Activated CD4-positive, alpha-beta T cell treated with anti-CD3 and anti-CD28 coated beads, Interleukin-2, amount 10 ng/mL, durations not matched to agents 24 days and 14 days (primary cell): ENCODE data around the gene CDH4. TPM values are rescaled to one million over a fixed set of nuclear protein-coding genes. Genes with fewer than 3 reads are reported as not detected.

ENCODE experiments used
- DNase-seq: peaks from one replicate; pipeline ENCODE4 v3.0.0; 2022
- H3K27ac Mint-ChIP-seq: one replicate; pipeline ENCODE4 v1.8.0; 2022; ENCODE audit warnings: mild to moderate bottlenecking, mixed read lengths
- H3K27me3 Mint-ChIP-seq: one replicate; pipeline ENCODE4 v1.8.0; 2022; ENCODE audit warnings: mixed read lengths
- H3K36me3 Mint-ChIP-seq: one replicate; pipeline ENCODE4 v1.8.0; 2022; ENCODE audit warnings: low read depth, mild to moderate bottlenecking, mixed read lengths
- H3K4me1 Mint-ChIP-seq: one replicate; pipeline ENCODE4 v1.8.0; 2021; ENCODE audit warnings: mixed read lengths
- H3K4me3 Mint-ChIP-seq: one replicate; pipeline ENCODE4 v1.8.0; 2022; ENCODE audit warnings: mild to moderate bottlenecking, moderate library complexity, mixed read lengths
- H3K9me3 Mint-ChIP-seq: one replicate; pipeline ENCODE4 v1.8.0; 2021; ENCODE audit warnings: mixed read lengths
- intact Hi-C: fragments of 100-400 bp; cut with micrococcal nuclease; formaldehyde crosslinking; loops from one replicate; pipeline ENCODE4 v1.15.1; 2023
- total RNA-seq: library from RNA; stranded (reverse); gene quantifications from 2 replicates; pipeline ENCODE4 v1.2.3, GENCODE V29; 2022

Gene CDH4
- total RNA-seq, 1 donor from 2014 or later: not detected

- Mint-ChIP-seq H3K27ac (no peak overlapping the region), H3K36me3 (no peaks in the 10 kb centered on the region), H3K9me3 (no peaks in the 10 kb centered on the region), H3K4me3 (no peak overlapping the region), H3K4me1 (no peaks in the 10 kb centered on the region), H3K27me3 (no peaks in the 10 kb centered on the region)
- intact Hi-C loops: no loop called here
- no peak for DNase-seq
Observed at GRCh38 chr20:61573415-61574305, 321.6 kb downstream of the CDH4 start.

GRCh38 chr20:61575151-61575937 lies 323.3 kb downstream of the CDH4 start:
- no peak overlapping the region for H3K4me3 Mint-ChIP-seq
- H3K27ac Mint-ChIP-seq: no peak overlapping the region
- no peaks in the 10 kb centered on the region for H3K27me3 Mint-ChIP-seq
- H3K4me1 Mint-ChIP-seq: no peaks in the 10 kb centered on the region
- intact Hi-C loops: no loop called here
- DNase-seq: no peak
- H3K9me3 Mint-ChIP-seq: no peaks in the 10 kb centered on the region
- no peaks in the 10 kb centered on the region for H3K36me3 Mint-ChIP-seq

GRCh38 chr20:61576372-61576771 lies 324.3 kb downstream of the CDH4 start:
- no peaks in the 10 kb centered on the region for H3K9me3 Mint-ChIP-seq
- H3K4me1 Mint-ChIP-seq: no peaks in the 10 kb centered on the region
- H3K27ac Mint-ChIP-seq: no peak overlapping the region
- no peak for DNase-seq
- intact Hi-C loops: no loop called here
- no peak overlapping the region for H3K4me3 Mint-ChIP-seq
- H3K27me3 Mint-ChIP-seq: no peaks in the 10 kb centered on the region
- H3K36me3 Mint-ChIP-seq: no peaks in the 10 kb centered on the region

- no peak for DNase-seq
- H3K36me3 Mint-ChIP-seq: no peaks in the 10 kb centered on the region
- no peak overlapping the region for H3K27ac Mint-ChIP-seq
- no peaks in the 10 kb centered on the region for H3K27me3 Mint-ChIP-seq
- H3K4me1 Mint-ChIP-seq: no peaks in the 10 kb centered on the region
- H3K9me3 Mint-ChIP-seq: no peaks in the 10 kb centered on the region
- intact Hi-C loops: no loop called here
- H3K4me3 Mint-ChIP-seq: no peak overlapping the region
Observed at GRCh38 chr20:61577065-61577464, 325.0 kb downstream of the CDH4 start.

- no peaks in the 10 kb centered on the region for H3K4me1 Mint-ChIP-seq
- H3K9me3 Mint-ChIP-seq: no peaks in the 10 kb centered on the region
- H3K27me3 Mint-ChIP-seq: no peaks in the 10 kb centered on the region
- no peak overlapping the region for H3K4me3 Mint-ChIP-seq
- DNase-seq: no peak
- H3K27ac Mint-ChIP-seq: no peak overlapping the region
- no peaks in the 10 kb centered on the region for H3K36me3 Mint-ChIP-seq
- intact Hi-C loops: no loop called here
Observed at GRCh38 chr20:61579908-61580307, 327.8 kb downstream of the CDH4 start.

- Mint-ChIP-seq H3K4me1 (no peaks in the 10 kb centered on the region), H3K9me3 (no peaks in the 10 kb centered on the region), H3K36me3 (no peaks in the 10 kb centered on the region), H3K27ac (no peak overlapping the region), H3K4me3 (no peak overlapping the region), H3K27me3 (no peaks in the 10 kb centered on the region)
- intact Hi-C loops: no loop called here
- no peak for DNase-seq
Observed at GRCh38 chr20:61580958-61581824, 329.1 kb downstream of the CDH4 start.

GRCh38 chr20:61581825-61582188 lies 329.7 kb downstream of the CDH4 start:
- no peaks in the 10 kb centered on the region for H3K36me3 Mint-ChIP-seq
- H3K9me3 Mint-ChIP-seq: no peaks in the 10 kb centered on the region
- no peak overlapping the region for H3K4me3 Mint-ChIP-seq
- no peak for DNase-seq
- H3K27me3 Mint-ChIP-seq: no peaks in the 10 kb centered on the region
- H3K4me1 Mint-ChIP-seq: no peaks in the 10 kb centered on the region
- intact Hi-C loops: no loop called here
- no peak overlapping the region for H3K27ac Mint-ChIP-seq

GRCh38 chr20:61582196-61582923 lies 330.3 kb downstream of the CDH4 start:
- intact Hi-C loops: no loop called here
- Mint-ChIP-seq H3K4me3 (no peak overlapping the region), H3K27ac (no peak overlapping the region), H3K36me3 (no peaks in the 10 kb centered on the region), H3K4me1 (no peaks in the 10 kb centered on the region), H3K27me3 (no peaks in the 10 kb centered on the region), H3K9me3 (no peaks in the 10 kb centered on the region)
- DNase-seq: no peak

GRCh38 chr20:61583356-61583755 lies 331.3 kb downstream of the CDH4 start:
- DNase-seq: no peak
- Mint-ChIP-seq H3K9me3 (no peaks in the 10 kb centered on the region), H3K36me3 (no peaks in the 10 kb centered on the region), H3K4me3 (no peak overlapping the region), H3K27me3 (no peaks in the 10 kb centered on the region), H3K4me1 (no peaks in the 10 kb centered on the region), H3K27ac (no peak overlapping the region)
- intact Hi-C loops: no loop called here

- H3K4me1 Mint-ChIP-seq: no peaks in the 10 kb centered on the region
- H3K36me3 Mint-ChIP-seq: no peaks in the 10 kb centered on the region
- H3K27me3 Mint-ChIP-seq: no peaks in the 10 kb centered on the region
- no peaks in the 10 kb centered on the region for H3K9me3 Mint-ChIP-seq
- no peak overlapping the region for H3K4me3 Mint-ChIP-seq
- H3K27ac Mint-ChIP-seq: no peak overlapping the region
- DNase-seq: no peak
- intact Hi-C loops: no loop called here
Observed at GRCh38 chr20:61584851-61585250, 332.8 kb downstream of the CDH4 start.

GRCh38 chr20:61585764-61586163 lies 333.7 kb downstream of the CDH4 start:
- H3K9me3 Mint-ChIP-seq: no peaks in the 10 kb centered on the region
- DNase-seq: no peak
- no peak overlapping the region for H3K4me3 Mint-ChIP-seq
- H3K36me3 Mint-ChIP-seq: no peaks in the 10 kb centered on the region
- no peaks in the 10 kb centered on the region for H3K4me1 Mint-ChIP-seq
- no peaks in the 10 kb centered on the region for H3K27me3 Mint-ChIP-seq
- no peak overlapping the region for H3K27ac Mint-ChIP-seq
- intact Hi-C loops: no loop called here

GRCh38 chr20:61587036-61587435 lies 335.0 kb downstream of the CDH4 start:
- Mint-ChIP-seq H3K36me3 (no peaks in the 10 kb centered on the region), H3K27me3 (no peaks in the 10 kb centered on the region), H3K27ac (no peak overlapping the region), H3K9me3 (no peaks in the 10 kb centered on the region), H3K4me3 (no peak overlapping the region), H3K4me1 (no peaks in the 10 kb centered on the region)
- intact Hi-C loops: no loop called here
- no peak for DNase-seq

- DNase-seq: no peak
- Mint-ChIP-seq H3K4me1 (no peaks in the 10 kb centered on the region), H3K36me3 (no peaks in the 10 kb centered on the region), H3K27ac (no peak overlapping the region), H3K9me3 (no peaks in the 10 kb centered on the region), H3K27me3 (no peaks in the 10 kb centered on the region), H3K4me3 (no peak overlapping the region)
- intact Hi-C loops: no loop called here
Observed at GRCh38 chr20:61587681-61588289, 335.7 kb downstream of the CDH4 start.
